Coronary artery (tissue), 2 donors: ENCODE data around the gene AKAP13.

Experiments
- DNase-seq: peaks from one replicate; pipeline ENCODE4 v3.0.0-alpha.2; 2017; ENCODE audit warnings: low spot score
- H3K27ac ChIP-seq, 2 donors: fragments of 200-600 bp; sonication (generic); one replicate each; pipeline ENCODE4 v1.5.1; 2016 to 2019
- H3K4me3 ChIP-seq: fragments of 200-600 bp; sonication (generic); 2 replicates; pipeline ENCODE4 v1.5.1; 2016; ENCODE audit warnings: mild to moderate bottlenecking, moderate library complexity
- TF ChIP-seq, protein P1 (sequence below): fragments of 200-600 bp; sonication (generic); IDR thresholded peaks from one replicate; pipeline ENCODE4 v1.5.1; 2019; ENCODE audit warnings: antibody characterized with exemption

The AKAP13 gene

DNA sequence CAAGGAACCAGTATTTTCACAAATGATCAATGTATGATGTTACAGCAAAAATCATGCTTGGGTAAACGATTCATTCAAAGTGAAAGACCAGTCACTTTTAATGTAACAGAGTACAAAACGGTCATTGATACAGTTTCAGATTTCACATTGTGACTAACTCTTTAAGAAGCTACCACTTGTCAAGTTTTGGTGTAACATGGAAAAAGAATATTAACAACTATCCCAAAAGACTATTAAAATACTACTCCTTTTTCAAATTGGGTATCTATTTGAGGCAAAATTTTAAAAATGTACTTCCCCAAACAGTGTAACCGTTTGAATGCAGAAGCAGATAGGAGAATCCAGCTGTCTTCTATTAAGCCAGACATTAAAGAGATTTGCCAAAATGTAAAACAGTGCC is 31.7 kb downstream of the AKAP13 start:
- DNase-seq, result no peak

DNA sequence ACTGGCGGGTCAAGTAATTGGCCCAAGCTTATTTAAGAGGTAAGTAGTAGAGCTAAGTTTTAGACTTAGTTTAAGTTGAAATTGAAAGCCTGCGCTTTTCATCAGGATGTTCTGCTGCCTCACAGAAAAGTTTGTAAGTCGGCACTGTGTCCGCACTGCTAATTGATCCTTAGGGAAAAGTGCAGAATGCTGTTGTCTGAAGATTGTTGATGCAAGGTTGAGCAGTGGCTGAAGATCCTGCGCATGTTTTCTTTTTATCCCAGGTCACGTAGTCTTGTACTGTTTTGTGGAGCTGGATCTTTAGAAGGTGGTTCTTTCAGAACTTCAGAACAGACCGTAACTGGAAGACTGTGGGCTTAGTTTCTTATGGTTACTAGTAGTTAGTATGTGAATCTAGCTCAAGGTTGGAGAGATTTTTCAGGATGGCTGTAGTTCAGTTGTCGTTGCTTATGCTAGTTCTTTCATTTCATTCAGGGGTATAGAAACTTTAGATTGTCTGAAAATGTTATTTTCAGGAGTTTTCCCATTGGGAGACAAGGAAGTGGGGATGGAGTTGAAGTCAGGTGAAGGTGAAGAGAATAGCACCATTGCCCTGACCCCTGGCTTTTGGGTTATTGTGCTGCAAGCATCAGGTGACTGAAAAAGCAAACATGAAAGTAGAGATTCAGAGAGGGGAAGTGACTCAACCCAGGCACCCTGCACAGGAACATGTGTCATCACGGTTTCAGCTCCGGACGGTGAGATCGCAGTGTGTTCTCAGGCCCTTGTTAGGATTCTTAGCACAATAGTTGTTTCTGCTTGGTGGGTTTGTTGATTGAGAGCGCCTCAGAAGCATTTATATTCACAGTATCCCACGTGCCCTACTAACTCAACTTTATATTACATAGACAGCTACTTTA is 32.8 kb downstream of the AKAP13 start:
- no peak overlapping the region for H3K4me3 ChIP-seq
- TF ChIP-seq, protein P1, sequence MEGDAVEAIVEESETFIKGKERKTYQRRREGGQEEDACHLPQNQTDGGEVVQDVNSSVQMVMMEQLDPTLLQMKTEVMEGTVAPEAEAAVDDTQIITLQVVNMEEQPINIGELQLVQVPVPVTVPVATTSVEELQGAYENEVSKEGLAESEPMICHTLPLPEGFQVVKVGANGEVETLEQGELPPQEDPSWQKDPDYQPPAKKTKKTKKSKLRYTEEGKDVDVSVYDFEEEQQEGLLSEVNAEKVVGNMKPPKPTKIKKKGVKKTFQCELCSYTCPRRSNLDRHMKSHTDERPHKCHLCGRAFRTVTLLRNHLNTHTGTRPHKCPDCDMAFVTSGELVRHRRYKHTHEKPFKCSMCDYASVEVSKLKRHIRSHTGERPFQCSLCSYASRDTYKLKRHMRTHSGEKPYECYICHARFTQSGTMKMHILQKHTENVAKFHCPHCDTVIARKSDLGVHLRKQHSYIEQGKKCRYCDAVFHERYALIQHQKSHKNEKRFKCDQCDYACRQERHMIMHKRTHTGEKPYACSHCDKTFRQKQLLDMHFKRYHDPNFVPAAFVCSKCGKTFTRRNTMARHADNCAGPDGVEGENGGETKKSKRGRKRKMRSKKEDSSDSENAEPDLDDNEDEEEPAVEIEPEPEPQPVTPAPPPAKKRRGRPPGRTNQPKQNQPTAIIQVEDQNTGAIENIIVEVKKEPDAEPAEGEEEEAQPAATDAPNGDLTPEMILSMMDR, result no peak
- H3K27ac ChIP-seq, result no peak overlapping the region
- no peak for DNase-seq

More for the DNA sequence above, 31.7 kb downstream of the AKAP13 start:
- Histone ChIP-seq H3K4me3 (no peak overlapping the region), H3K27ac (no peak overlapping the region)
- TF ChIP-seq, protein P1, result no peak

DNA sequence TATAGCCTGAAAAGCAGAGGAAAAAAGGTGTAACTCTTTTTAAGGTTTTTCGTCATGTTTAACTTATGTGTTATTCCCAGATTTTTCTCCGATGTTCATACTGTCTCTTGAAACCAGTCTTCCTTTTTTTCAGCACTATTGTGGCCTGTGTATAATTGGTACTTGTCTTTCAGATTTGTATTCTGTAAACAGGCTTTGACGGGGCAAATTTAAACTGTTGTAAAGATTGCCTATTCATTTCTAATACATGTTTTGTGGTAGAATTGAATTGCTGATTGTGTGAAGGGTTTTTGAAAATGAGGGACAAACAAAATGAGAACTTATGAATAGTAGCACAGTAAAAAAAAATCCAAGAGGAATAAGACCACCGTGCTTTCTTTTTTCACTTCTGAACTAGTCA is 33.6 kb downstream of the AKAP13 start:
- TF ChIP-seq, protein P1, result no peak
- DNase-seq, result no peak
- no peak overlapping the region for H3K27ac ChIP-seq
- H3K4me3 ChIP-seq, result no peak overlapping the region

DNA sequence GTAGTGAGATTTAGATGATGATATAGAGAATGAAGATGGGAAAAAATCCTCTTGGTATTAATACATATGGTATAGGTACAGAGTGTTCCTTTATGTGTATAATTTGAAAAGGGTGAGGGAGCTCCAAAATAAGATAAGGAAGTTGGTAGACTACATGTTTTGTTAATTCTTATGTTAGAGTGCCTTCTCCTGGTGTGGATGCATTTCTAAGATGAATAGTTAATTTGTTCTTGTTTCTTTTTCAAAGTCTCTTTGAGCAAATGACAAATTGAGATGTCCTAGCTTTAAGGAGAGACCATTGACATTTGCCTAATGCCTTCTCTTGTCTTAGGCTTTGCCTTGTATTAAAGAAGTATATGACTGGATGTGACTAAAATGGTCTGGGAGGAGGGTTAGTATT is 34.1 kb downstream of the AKAP13 start:
- DNase-seq, result no peak
- Histone ChIP-seq H3K4me3 (no peak overlapping the region), H3K27ac (no peak overlapping the region)
- TF ChIP-seq, protein P1, result no peak

DNA sequence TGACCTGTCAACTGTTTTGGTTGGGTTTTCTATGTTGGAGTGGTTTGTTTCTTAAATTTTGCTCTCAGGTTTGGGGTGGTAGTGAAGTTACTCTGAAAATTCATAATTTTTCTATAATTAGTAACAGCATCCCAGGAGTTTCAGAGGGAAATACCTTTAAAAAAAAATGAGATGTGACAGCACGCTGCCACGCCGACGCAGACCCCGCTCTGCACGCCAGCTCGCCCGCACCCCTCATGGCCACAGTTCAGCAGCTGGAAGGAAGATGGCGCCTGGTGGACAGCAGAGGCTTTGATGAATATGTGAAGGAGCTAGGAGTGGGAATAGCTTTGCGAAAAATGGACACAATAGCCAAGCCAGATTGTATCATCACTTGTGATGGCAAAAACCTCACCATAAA is 34.6 kb downstream of the AKAP13 start:
- DNase-seq, result no peak
- TF ChIP-seq, protein P1, result no peak
- Histone ChIP-seq H3K27ac (no peak overlapping the region), H3K4me3 (no peak overlapping the region)

DNA sequence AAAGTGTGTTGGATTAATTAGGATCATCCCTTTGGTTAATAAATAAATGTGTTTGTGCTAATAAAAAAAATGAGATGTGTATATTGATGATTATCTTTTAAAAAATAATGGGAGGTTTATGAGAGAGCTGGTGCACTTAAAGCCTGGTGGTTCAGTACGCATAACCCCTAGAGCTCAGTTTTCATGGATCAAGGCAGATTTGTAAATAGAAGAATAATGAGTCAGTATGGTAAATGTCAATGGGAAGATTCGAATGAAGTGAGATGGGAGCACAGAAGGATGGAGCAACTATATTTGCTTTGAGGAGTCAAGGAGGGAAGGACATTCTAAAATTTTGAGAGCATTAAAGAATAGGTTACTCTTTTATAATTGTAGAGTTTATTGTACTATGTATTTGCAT is 35.4 kb downstream of the AKAP13 start:
- no peak overlapping the region for H3K27ac ChIP-seq
- no peak overlapping the region for H3K4me3 ChIP-seq
- TF ChIP-seq, protein P1, result no peak
- no peak for DNase-seq

DNA sequence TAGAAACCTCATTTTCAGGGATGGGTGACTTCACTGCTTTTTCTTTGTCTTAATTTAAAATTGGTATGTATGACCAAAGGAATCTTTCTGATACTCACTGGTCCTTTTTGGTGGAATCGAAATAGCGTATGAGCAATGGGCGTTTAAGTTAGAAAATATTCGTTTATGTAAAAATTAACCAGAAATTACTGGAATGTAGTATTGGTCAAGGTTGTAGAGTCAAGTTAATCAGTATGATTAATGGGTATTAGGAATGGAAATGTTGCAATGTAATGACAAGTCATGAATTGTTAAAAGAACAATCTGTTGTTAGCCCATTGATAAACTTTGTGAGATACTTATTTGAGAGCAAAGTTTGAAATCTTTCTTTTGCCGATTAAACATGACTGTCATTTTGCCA is 36.9 kb downstream of the AKAP13 start:
- H3K27ac ChIP-seq, result no peak overlapping the region
- no peak overlapping the region for H3K4me3 ChIP-seq
- DNase-seq, result no peak
- TF ChIP-seq, protein P1, result no peak
